Cerebellar nuclear complex (tissue), 1 donor: ENCODE results near the gene PPP2R5C.
"Not testable (repeated sequence)": the region's sequence is repeated elsewhere in the genome, so short reads cannot be mapped to it uniquely, and the experiment has no call there.

Experiments used
- DNase-seq, 2 experiments: peaks; one replicate each; lab custom pipeline; 2025; lab: John Stamatoyannopoulos, UW

PPP2R5C gene

GRCh38 chr14:101761032-101761880 is at the start of gene PPP2R5C:
TSS of gene PPP2R5C (plus strand) at chr14:101761709. CDS start at chr14:101761894, 185 bp downstream.
- DNase-seq: peak; percentile 9 to 25

- not testable (repeated sequence) for DNase-seq
Observed at GRCh38 chr14:101711857-101712233, 49.7 kb upstream of the PPP2R5C start.

GRCh38 chr14:101712341-101712740 is 49.2 kb upstream of the PPP2R5C start:
- DNase-seq: not testable (repeated sequence)

GRCh38 chr14:101713091-101713490 is 48.4 kb upstream of the PPP2R5C start:
- DNase-seq: not testable (repeated sequence)

GRCh38 chr14:101713621-101714349 is 47.7 kb upstream of the PPP2R5C start:
- DNase-seq: no peak

GRCh38 chr14:101714394-101714793 is 47.1 kb upstream of the PPP2R5C start:
- DNase-seq: no peak

- DNase-seq: no peak
Observed at GRCh38 chr14:101715210-101716076, 46.1 kb upstream of the PPP2R5C start.

- no peak for DNase-seq
Observed at GRCh38 chr14:101716077-101716950, 45.2 kb upstream of the PPP2R5C start.

GRCh38 chr14:101716956-101717662 is 44.4 kb upstream of the PPP2R5C start:
- DNase-seq: no peak

GRCh38 chr14:101717663-101718490 is 43.6 kb upstream of the PPP2R5C start:
- DNase-seq: no peak

GRCh38 chr14:101719045-101719645 is 42.4 kb upstream of the PPP2R5C start:
- no peak for DNase-seq

GRCh38 chr14:101719708-101720107 is 41.8 kb upstream of the PPP2R5C start:
- DNase-seq: no peak

- DNase-seq: no peak
Observed at GRCh38 chr14:101721111-101721510, 40.4 kb upstream of the PPP2R5C start.

- DNase-seq: no peak
Observed at GRCh38 chr14:101721951-101722661, 39.4 kb upstream of the PPP2R5C start.

- DNase-seq: no peak
Observed at GRCh38 chr14:101723061-101723595, 38.4 kb upstream of the PPP2R5C start.

- DNase-seq: not testable (repeated sequence)
Observed at GRCh38 chr14:101725652-101726051, 35.9 kb upstream of the PPP2R5C start.

- DNase-seq: no peak
Observed at GRCh38 chr14:101726295-101726953, 35.1 kb upstream of the PPP2R5C start.

- DNase-seq: no peak
Observed at GRCh38 chr14:101726954-101727302, 34.6 kb upstream of the PPP2R5C start.
